Activated CD8-positive, alpha-beta memory T cell treated with anti-CD3 and anti-CD28 coated beads for 36 hours (primary cell): ENCODE results near the gene PCGF5. TPM values are rescaled to one million over a fixed set of nuclear protein-coding genes. Genes with fewer than 3 reads are reported as not detected.
"Not testable (repeated sequence)": the region's sequence is repeated elsewhere in the genome, so short reads cannot be mapped to it uniquely, and the experiment has no call there.

ENCODE experiments used
- CTCF ChIA-PET: fragments of 350-600 bp; sonication (Branson Sonifier 250); formaldehyde crosslinking; loops from one replicate; lab custom pipeline; 2021; ENCODE audit warnings: antibody characterized with exemption; lab: Charles Lee
- POLR2A ChIA-PET: fragments of 350-600 bp; sonication (Branson Sonifier 250); formaldehyde crosslinking; loops from one replicate; lab custom pipeline; 2021; ENCODE audit warnings: antibody characterized with exemption; lab: Charles Lee
- total RNA-seq, 2 experiments: library from RNA; stranded (reverse); gene quantifications; one replicate each; pipeline ENCODE4 v1.2.3, GENCODE V29; 2021

Gene PCGF5
- total RNA-seq = 10 to 100 TPM; 49.0 to 50.6 TPM

DNA sequence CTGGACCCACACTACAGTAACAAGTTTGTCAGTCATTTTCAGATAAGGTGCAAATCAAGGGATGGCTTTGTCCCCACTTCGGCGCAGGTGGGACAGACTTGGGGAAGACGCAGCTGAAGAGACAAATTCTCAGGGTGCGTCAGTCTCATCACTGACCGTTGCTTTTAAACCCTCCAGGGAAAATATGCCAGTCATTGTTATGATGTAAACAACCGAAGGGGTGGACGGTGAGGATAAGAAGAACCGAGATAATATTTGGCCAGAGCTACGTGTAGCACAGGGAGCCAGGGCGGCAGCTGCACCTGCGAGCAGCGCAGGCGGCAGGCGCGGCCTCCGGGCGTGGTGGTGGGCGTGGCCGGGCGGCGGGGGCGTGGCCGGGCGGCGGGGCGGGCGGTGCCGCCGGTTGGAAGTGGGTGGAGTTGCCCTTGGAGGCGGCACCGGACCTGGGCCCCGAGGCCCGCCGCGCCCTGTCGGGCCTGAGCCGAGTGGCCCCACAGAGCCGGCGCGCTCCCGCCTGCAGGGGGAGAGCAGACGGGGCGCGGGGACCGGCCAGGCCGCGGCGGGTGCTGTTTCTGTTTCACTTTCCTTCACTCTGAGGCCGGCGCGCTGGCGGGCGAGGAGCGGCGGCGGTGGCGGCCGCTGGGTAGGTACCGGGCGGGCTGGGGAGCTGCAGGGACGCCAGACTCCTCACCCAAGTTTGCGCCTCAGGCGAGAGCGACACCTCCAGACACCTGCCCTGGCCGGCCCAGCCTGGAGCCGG lies at the start of gene PCGF5:
Gene PCGF5, plus strand, starts transcription at position 470 of the 760 bp plus-strand sequence. CDS start 2,209 bp downstream, outside the sequence.
- POLR2A ChIA-PET = interaction anchor here (0.8 to 1.5 kb wide), 3 partner anchors 57 to 215 kb away, joined by 3 to 8 read pairs (median 3); no protein-coding TSS in a partner anchor
- CTCF ChIA-PET = interaction anchor here (1.1 to 1.7 kb wide), 2 partner anchors 10 to 19 kb away, joined by 3 to 4 read pairs; no protein-coding TSS in a partner anchor

DNA sequence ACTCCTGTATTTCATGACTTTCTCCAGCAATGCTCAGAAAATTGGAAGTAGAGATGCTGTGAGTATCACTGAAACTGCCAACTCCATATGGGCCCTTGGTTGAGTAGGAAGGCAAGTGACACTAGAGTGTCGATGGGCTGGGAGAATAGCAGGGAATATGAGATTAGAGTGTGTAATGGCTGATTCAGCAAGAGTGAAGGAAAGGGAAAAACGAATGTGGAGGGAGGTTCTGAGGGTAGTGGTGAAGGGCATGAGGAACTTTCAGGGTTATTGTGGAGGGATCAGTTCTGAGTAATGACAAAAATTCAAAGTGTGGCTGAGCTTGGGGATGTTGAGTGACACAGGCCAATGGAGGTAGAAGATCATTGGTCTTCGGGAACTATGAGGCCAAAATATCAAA lies 49.0 kb upstream of the PCGF5 start:
- ChIA-PET POLR2A (no interaction called here), CTCF (interaction anchor here (1.1 kb wide), 1 partner anchor 30 kb away, joined by 3 read pairs; no protein-coding TSS in a partner anchor)

DNA sequence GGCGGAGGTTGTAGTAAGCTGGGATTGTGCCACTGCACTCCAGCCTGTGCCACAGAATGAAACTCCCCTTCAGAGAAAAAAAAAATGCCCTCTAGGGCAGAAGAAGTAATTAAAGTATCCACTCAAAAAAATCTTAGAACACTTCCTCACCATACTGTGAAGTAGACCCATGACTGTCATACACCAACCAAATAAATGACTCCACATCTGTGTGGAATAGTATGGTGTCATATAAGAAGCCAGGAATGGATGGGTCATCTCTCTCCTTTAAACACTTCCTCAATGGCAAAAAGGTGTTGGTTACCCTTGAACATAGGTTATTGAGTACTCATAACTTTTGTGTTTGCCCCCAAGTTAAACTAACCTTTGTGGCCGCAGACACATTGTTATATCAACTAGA lies 48.1 kb upstream of the PCGF5 start:
- CTCF ChIA-PET = no interaction called here
- POLR2A ChIA-PET = no interaction called here

DNA sequence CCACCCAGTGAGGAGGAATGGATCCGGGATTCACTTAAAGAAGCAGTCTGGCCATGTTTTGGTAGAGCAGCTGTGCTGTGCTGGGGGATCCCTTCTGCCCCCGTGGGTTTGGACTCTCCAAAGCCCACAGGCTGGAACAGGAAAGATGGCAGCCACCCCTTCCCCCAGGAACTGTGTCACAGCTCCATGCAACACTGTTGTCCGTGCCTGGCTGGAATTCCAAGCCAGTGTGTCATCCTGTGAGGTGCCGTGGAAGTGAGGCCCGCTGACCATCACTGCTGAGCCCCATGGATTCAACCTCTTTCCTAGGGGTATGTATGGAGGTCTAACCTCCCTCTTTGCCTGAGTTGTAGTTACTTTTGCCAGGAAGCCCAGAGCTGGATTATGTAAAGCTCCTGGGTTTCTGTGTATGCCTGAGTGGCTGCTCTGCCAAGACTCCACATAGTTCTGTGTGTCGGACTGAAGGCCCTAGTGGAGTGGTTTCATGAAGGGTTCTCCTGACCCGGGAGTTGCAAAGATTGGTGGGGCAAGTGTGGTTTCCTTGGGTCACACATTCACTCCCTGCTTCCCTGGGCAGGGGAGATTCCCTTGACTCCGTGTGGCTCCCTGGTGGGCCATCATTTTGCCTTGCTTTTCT lies 35.1 kb upstream of the PCGF5 start:
- CTCF ChIA-PET = no interaction called here
- POLR2A ChIA-PET = no interaction called here

DNA sequence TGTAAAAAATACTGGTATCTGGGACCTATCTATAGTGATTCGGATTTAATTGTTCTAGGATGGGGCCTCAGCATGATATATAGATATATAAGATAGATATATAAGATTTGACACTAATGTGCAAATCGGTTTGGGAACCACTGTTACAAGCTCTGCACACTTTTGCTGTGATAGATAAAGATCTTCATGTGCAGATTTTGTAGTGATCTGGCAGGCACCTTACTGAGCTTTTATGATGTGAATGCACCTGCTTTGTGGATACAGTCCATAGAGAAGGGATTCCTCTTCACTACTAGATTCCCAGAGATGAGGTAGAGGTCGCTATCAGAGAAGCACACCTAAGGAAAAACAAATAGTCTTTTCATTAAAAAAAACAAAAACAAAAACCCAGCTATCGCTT lies 33.3 kb upstream of the PCGF5 start:
- ChIA-PET CTCF (no interaction called here), POLR2A (interaction anchor here (0.6 kb wide), 1 partner anchor 25 kb away, joined by 3 read pairs; no protein-coding TSS in a partner anchor)

DNA sequence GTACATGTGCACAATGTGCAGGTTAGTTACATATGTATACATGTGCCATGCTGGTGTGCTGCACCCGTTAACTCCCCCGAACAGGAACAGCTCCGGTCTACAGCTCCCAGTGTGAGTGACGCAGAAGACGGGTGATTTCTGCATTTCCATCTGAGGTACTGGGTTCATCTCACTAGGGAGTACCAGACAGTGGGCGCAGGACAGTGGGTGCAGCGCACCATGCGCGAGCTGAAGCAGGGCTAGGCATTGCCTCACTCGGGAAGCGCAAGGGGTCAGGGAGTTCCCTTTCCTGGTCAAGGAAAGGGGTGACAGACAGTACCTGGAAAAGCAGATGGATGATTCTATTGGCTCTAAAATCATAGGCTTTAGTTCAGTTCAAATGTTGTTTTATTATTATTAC lies 32.5 kb upstream of the PCGF5 start:
- POLR2A ChIA-PET = interaction anchor here (0.6 kb wide), 1 partner anchor 26 kb away, joined by 3 read pairs; no protein-coding TSS in a partner anchor
- CTCF ChIA-PET = not testable (repeated sequence)

DNA sequence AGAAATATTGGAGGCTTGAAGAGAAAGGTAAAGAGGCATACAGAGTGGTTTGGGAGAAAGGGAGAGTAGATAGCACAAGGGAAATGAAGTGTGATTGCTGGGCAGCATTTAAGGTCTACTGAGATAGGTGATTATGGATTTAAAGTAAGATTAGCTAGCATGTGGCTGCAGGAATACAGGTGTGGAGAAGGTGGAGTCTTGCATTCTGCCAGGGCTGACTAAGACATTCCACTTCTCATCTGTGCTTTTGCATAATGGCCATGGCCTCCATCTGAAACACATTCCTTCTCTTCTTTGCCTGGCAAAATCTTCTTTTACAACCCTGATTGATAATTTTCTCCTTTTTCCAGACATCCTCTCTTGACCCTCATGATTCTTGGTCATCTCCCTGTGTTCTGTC lies 31.6 kb upstream of the PCGF5 start:
- ChIA-PET CTCF (no interaction called here), POLR2A (no interaction called here)

DNA sequence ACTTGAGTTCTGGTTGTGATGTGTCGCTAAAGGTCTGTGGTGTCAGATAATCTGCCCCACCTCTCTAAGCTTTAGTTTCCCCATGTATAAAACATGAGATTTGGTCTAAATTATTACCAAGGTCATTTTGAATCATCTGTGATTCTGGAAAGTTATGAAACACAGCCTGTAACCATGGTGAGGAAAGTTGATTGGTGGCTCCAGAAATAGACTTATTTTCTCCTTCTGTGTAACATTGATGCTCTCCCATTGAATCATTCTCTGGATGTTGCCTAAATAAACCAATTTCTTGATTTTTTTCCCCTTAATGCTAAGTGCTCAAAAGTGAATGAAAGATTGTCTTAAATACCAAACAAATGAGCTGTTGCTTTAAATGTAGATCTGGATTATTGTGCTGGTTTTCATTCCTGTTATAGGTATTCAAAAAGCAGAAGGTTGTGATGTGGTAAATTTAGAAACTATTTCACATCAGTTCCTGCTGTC lies 30.0 kb upstream of the PCGF5 start:
- ChIA-PET CTCF (no interaction called here), POLR2A (interaction anchor here (0.5 to 1.0 kb wide), 3 partner anchors 11 to 615 kb away, joined by 3 to 6 read pairs (median 3); no protein-coding TSS in a partner anchor)

DNA sequence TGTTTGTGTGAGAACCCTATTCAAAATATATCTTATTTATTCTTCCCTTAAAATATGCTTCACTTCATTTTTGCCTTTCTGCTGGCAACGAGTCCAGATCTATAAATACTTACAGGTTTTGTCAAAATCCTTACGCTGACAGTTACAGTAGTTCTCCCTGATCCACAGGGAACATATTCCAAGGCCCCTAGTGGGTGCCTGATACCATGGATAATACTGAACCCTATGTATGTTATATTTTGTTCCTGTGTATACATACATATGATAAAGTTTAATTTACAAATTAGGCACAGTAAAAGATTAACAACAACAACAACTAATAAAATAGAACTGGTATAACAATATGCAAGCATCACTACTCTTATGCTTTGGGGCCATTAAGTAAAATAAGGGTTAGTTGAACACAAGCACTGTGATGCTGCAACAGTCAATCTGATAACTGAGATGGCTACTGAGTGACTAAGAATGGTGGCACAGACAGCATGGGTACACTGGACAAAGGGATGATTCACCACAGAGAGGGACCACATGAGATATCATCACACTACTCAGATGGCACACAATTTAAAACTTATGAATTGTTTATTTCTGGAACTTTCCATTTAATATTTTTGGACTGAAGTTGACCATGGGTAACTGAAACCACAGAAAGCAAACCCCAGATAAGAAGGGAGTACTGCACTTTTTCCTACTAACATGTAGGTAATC lies 29.4 kb upstream of the PCGF5 start:
- POLR2A ChIA-PET = no interaction called here
- CTCF ChIA-PET = no interaction called here

DNA sequence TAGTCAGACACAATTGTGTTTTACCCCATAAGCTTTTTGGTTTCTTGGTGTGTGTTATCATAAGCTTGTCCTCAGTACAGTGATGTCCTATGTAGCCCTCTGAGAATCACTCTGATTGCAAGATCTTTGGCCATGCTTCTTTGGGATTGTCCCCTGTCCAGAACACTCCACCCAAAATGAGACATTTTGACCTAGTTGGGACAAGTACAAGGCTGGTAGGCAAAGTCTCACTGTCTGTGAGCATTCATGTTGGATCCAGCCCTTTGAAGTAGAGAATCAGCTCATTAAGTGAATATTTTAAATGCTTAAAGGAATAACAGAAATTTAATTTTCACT lies 28.9 kb upstream of the PCGF5 start:
- ChIA-PET POLR2A (no interaction called here), CTCF (interaction anchor here (0.5 kb wide), 1 partner anchor 47 kb away, joined by 3 read pairs; no protein-coding TSS in a partner anchor)

DNA sequence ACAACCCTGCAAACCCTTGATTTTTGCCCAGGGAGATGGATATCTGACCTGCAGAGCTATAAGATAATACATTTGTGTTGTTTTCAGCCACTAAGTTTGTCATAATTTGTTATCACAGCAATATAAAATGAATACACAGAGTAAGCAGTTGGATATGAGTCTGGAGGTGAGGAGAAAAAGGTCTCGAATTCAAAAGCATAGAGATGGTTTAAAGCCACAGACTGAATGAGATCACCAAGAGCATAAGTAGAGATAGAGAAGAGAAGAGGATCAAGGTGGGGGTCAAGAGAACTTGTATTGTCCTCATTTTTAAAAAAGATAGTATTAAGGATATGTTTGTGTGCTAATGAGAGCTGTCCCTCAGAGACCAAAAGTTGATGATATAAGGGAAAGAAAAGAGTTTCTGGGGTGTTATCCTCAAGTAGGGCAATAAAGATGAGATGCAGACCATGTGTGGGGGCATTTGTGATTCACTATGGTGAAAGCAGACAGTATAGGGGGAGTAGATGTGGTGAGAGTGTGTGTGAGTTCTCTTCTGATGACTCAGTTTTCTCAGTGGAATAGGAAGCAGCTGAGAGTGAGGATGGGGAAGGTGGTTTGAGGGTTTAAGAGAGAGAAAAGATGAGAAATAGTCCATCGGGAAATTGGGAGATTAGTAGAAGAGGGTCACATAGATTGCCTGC lies 25.8 kb upstream of the PCGF5 start:
- CTCF ChIA-PET = interaction anchor here (1.7 kb wide), 1 partner anchor 31 kb away, joined by 4 read pairs; no protein-coding TSS in a partner anchor

DNA sequence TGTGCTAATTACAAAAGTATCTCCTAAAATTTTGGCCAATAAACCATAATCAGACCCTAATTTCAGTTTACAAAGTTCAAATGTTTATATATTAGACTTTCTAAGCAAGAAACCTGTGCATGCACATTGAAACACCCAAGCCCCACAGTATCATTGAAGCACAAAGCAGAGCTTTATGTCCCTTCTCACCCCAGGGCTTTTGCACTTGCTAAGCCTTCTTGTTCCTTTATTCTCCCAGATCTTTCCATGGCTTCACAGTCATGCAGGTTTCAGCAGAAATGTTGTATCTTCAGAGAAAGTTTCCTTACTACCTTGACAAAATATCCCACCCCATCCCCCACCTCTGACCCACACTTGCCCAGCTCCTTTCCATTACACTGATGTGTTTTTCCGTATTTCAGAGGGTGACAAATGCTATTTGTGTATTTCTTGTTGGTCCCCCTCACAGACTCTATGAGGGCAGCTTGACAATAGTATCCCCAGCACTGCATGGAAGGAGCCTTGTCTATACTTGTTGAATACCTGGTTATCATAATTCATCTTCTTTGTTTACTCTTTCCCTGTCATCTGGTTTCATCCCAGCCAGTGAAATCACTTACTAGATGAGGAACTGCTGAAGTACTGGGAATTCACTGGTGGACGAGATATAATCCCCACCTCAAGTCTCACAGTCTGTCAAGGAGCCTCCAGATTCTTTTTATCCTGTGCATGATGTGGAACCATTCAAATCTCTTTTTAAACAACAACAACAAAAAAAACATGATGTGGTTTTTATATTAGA lies 24.0 kb upstream of the PCGF5 start:
- ChIA-PET CTCF (no interaction called here), POLR2A (no interaction called here)

More for the DNA sequence above, 25.8 kb upstream of the PCGF5 start:
- POLR2A ChIA-PET = interaction anchor here (0.9 kb wide), 1 partner anchor 31 kb away, joined by 3 read pairs; no protein-coding TSS in a partner anchor

DNA sequence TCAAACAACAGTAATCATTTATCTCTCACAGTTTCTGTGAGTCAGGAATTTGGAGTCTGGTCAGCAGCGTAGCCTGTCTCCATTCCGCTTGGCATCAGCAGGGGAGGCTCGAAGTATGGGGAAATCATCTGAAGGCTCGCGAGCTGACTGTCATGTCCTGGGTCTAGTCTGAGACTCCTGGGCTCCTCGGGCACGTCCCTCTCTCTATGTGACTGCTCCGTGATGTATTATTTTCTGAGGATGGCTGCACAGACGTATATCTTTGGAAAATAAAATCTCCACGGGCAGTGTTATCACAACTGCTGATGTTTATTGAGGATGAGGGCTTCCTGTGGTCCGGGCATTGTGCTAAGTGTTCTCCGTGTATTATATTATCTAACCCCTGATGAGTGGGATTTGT lies 23.3 kb upstream of the PCGF5 start:
- ChIA-PET POLR2A (no interaction called here), CTCF (no interaction called here)

DNA sequence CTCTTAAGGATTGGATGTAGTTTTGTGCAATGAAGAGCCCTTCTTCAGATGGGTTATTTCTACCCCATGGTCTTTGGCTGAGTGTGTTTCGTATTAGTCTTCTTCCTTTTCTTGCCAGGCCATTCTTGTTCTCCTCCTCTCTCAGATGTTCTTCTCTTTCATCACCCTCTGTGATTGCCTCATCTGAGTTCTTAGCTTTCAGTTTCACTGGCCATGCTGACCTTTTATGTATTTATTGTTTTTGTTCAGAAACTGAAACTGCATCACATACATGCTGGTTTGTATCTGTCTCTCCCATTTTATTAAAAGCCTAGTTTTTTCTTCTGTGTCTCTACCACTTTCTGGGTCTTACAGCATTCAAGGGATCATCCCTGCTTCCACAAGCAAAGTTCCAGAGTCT lies 21.7 kb upstream of the PCGF5 start:
- ChIA-PET POLR2A (interaction anchor here (0.6 to 1.8 kb wide), 2 partner anchors 35 to 37 kb away, joined by 4 to 5 read pairs; no protein-coding TSS in a partner anchor), CTCF (interaction anchor here (0.9 kb wide), 1 partner anchor 35 kb away, joined by 3 read pairs; no protein-coding TSS in a partner anchor)

DNA sequence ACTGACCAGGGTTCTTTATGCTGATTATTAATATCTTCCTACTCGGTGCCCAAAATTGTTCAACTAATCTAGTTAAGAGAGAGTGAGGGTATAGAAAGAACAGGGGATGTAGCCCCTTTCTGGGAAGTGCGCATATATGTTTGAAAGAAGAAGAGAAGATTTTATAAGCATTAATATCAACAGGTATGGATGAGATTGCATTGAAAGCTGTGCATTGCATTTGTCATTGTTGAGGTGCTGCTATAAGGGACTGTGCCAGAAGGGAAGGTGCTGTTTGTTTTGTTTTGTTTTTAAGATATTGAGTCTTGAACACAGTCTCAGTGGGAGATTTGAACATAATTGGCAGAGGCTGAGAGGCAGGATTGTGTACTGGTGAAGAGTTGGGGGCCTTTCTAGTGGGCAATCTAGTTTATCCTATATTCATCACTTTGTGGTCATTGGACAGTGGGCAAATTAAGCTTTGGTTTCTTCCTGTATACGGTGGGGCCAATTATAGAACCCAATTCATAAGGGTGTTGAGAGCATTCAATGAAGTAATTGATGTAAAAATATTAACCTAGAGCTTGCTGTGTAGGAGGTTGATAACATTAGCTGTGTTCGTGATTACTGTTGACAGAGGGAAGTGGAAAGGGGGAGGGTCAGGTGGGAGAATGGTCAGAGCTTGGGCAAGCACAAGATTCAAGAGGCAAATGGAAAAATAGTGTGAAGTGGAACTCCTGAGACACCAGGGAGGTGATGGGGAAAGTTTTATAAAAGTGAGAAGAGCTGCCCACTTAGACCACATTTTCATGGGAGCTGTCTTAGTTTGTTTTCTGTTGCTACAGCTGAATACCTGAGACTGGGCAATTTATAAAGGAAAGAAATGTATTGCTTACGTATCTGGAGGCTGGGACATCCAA lies 19.9 kb upstream of the PCGF5 start:
- CTCF ChIA-PET = interaction anchor here (1.0 to 1.7 kb wide), 3 partner anchors 37 to 194 kb away, joined by 3 to 6 read pairs (median 5); no protein-coding TSS in a partner anchor
- POLR2A ChIA-PET = interaction anchor here (2.4 kb wide), 1 partner anchor 38 kb away, joined by 17 read pairs; no protein-coding TSS in a partner anchor

DNA sequence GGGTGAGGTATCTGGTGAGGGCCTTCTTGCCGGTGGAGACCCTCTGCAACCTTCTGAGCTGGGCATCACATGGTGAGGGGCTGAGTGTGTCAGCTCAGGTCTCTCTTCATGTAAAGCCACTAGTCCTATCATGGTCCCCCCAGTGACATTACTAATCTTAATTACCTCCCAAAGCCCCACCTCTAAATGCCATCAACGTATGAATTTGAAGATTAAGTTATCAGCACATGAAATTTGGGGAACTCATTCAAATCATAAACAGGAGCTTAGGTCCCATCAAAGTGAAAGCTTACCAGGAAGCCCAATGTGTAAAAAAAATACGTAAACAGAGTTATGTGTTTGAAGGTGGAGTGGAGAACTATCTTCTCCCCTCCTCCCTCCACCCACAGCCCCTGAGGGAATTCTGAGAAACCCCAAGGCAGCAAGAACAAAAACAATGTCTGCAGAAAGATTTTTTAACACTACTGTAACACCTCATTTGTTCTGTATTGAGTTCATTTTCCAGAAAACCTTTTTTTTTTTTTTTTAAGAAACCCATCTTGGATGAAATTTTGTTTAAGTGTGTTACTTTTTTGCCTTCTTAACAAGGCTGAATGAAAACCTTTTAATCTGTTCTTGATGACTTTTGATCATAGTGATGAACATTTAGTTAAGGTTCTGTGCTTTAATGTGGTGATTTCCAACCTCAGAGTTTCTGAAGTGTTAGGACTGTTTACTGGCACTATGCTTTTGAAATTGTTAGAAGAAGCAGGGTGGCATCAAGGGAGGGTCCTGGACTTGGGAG lies 19.1 kb upstream of the PCGF5 start:
- CTCF ChIA-PET = interaction anchor here (0.7 to 1.7 kb wide), 5 partner anchors 19 to 195 kb away, joined by 3 to 6 read pairs (median 3); partner anchors contain the start of gene PCGF5
- POLR2A ChIA-PET = interaction anchor here (1.2 to 2.4 kb wide), 2 partner anchors 12 to 39 kb away, joined by 3 to 17 read pairs; no protein-coding TSS in a partner anchor
